ENCODE data around the gene CHIA. TPM values are rescaled to one million over a fixed set of nuclear protein-coding genes. Genes with fewer than 3 reads are reported as not detected.

The CHIA gene
- total RNA-seq, 1 experiment from 2014 or later = not detected

GRCh38 chr1:111369645-111370044 lies 79.0 kb downstream of the CHIA start:
- no TSS peak for BruUV-seq (replicated peaks)
- RAD21 ChIA-PET (ENCODE audit: low non-redundant PET in 1 of 2, low total read pairs in 2 of 2, uncharacterized antibody in 2 of 2, unreplicated experiment in 2 of 2) = no interaction called here
- no peak overlapping the region for H3K4me2 ChIP-seq (ENCODE audit: low read length)
- no peak overlapping the region for H3K27ac ChIP-seq (ENCODE audit: low read depth, low read length)
- ATAC-seq = no peak
- POLR2A ChIA-PET = no interaction called here
- H3K27me3 ChIP-seq (ENCODE audit: insufficient read depth, low read length) = peaks cover 19% of the 10 kb centered on the region
- CTCF ChIA-PET = no interaction called here
- no peaks in the 10 kb centered on the region for H4K20me1 ChIP-seq (ENCODE audit: insufficient read depth)
- H3K9me2 ChIP-seq (ENCODE audit: insufficient read depth) = peaks cover 2% of the 10 kb centered on the region; the same call in 1 of the 2 replicates
- intact Hi-C loops (cut with micrococcal nuclease) = no loop called here
- H3K4me3 ChIP-seq (replicated peaks in 1 of 2; ENCODE audit: low read depth in 1 of 2, low read length in 2 of 2) = no peak overlapping the region
- H3K9ac ChIP-seq (ENCODE audit: low read length) = no peak overlapping the region
- H2AFZ ChIP-seq (ENCODE audit: low read depth, low read length, poor library complexity, severe bottlenecking) = no peak overlapping the region
- peaks cover 5 to 7% of the 10 kb centered on the region in 2 experiments; a peak in 3 of 4 replicates for H3K4me1 ChIP-seq (ENCODE audit: control insufficient read depth in 1 of 2, insufficient read depth in 2 of 2, low read length in 2 of 2)
- no peaks in the 10 kb centered on the region for H3K79me2 ChIP-seq (ENCODE audit: insufficient read depth, low read length)
- TF ChIP-seq JUND (IDR thresholded peaks at IDR 0.05) (no peak), POLR2A (IDR thresholded peaks at IDR 0.05; ENCODE audit: borderline replicate concordance, extremely low read depth, insufficient read depth, insufficient read length) (no peak), EZH2phosphoT487 (IDR thresholded peaks at IDR 0.05; ENCODE audit: borderline replicate concordance) (no peak), ATF3 (IDR thresholded peaks at IDR 0.05) (no peak), CTCF (IDR thresholded peaks at IDR 0.05 in 2 of 3, conservative IDR thresholded peaks at IDR 0.05 in 1 of 3; ENCODE audit: borderline replicate concordance in 1 of 3, insufficient read depth in 1 of 3, low read depth in 2 of 3, low read length in 2 of 3) (no peak), YY1 (IDR thresholded peaks at IDR 0.05; ENCODE audit: extremely low read depth, insufficient replicate concordance, low read depth, low read length) (no peak), TCF7L2 (IDR thresholded peaks at IDR 0.05; ENCODE audit: borderline replicate concordance, extremely low read depth, insufficient read depth, insufficient read length) (no peak), CBX3 (IDR thresholded peaks at IDR 0.05; ENCODE audit: low read depth) (no peak), CEBPB (IDR thresholded peaks at IDR 0.05; ENCODE audit: low read depth) (no peak), ZNF274 (IDR thresholded peaks at IDR 0.05; ENCODE audit: low read depth, low read length) (no peak)
- no peaks in the 10 kb centered on the region; a peak in 1 of 4 replicates for H3K9me3 ChIP-seq (ENCODE audit: control insufficient read depth in 1 of 2, insufficient read depth in 1 of 2, low read depth in 1 of 2, low read length in 2 of 2)
- no peak for DNase-seq (ENCODE audit: low read depth, low spot score)
- no peaks in the 10 kb centered on the region for H3K36me3 ChIP-seq (ENCODE audit: control insufficient read depth in 1 of 2, insufficient read depth in 2 of 2, low read length in 2 of 2)

Other genes with a start within 250 kb of the CHIA start
- gene DRAM2, start 150.8 kb upstream of the CHIA start, total RNA-seq (2021; ENCODE audit: unreplicated experiment) = 26.4 TPM
- 34.2 TPM for gene CEPT1, start 150.6 kb upstream of the CHIA start, total RNA-seq (2021; ENCODE audit: unreplicated experiment)
- 31.9 TPM for gene DENND2D, start 90.2 kb upstream of the CHIA start, total RNA-seq (2021; ENCODE audit: unreplicated experiment)
- gene CHI3L2, start 63.1 kb upstream of the CHIA start, total RNA-seq (2021; ENCODE audit: unreplicated experiment) = not detected
- 3.0 TPM for gene OVGP1, start 136.9 kb downstream of the CHIA start, total RNA-seq (2021; ENCODE audit: unreplicated experiment)
- gene WDR77, start 158.4 kb downstream of the CHIA start, total RNA-seq (2021; ENCODE audit: unreplicated experiment) = 42.5 TPM
- gene ATP5PB, start 158.6 kb downstream of the CHIA start, total RNA-seq (2021; ENCODE audit: unreplicated experiment) = 323 TPM
- gene C1orf162, start 183.1 kb downstream of the CHIA start, total RNA-seq (2021; ENCODE audit: unreplicated experiment) = 0.52 TPM
- not detected for gene ADORA3, start 212.8 kb downstream of the CHIA start, total RNA-seq (2021; ENCODE audit: unreplicated experiment)
- gene TMIGD3, start 212.8 kb downstream of the CHIA start, total RNA-seq (2021; ENCODE audit: unreplicated experiment) = not detected

Measured in HCT116 (cell line).